ENCODE results near the gene KCNJ1. TPM values are rescaled to one million over a fixed set of nuclear protein-coding genes. Genes with fewer than 3 reads are reported as not detected.

Gene KCNJ1
- total and polyA plus RNA-seq, 9 of the 15 experiments (the other 6 are each of a cell fraction or from before 2014, with no cell fraction given) = not detected

- no peak for FAIRE-seq
- TF ChIP-seq MNT (conservative IDR thresholded peaks at IDR 0.05) (no peak), MIER1 (IDR thresholded peaks at IDR 0.05; ENCODE audit: low read depth) (no peak), MAX (CRISPR knock-in tag; IDR thresholded peaks at IDR 0.05) (no peak), UBTF (IDR thresholded peaks at IDR 0.05; ENCODE audit: borderline replicate concordance in 1 of 2, low read depth in 2 of 2, low read length in 2 of 2) (no peak), TEAD4 (IDR thresholded peaks at IDR 0.05; ENCODE audit: low read length) (no peak), TEAD4 (CRISPR knock-in tag; IDR thresholded peaks at IDR 0.05; ENCODE audit: borderline replicate concordance) (no peak), ZNF239 (CRISPR knock-in tag; IDR thresholded peaks at IDR 0.05) (no peak), BHLHE40 (IDR thresholded peaks at IDR 0.05; ENCODE audit: low read length) (no peak), ZFP30 (CRISPR knock-in tag; IDR thresholded peaks at IDR 0.05; ENCODE audit: borderline replicate concordance) (no peak), KLF10 (CRISPR knock-in tag; IDR thresholded peaks at IDR 0.05) (no peak), ZC3H4 (CRISPR knock-in tag; IDR thresholded peaks at IDR 0.05; ENCODE audit: borderline replicate concordance) (no peak), POLR3G (IDR thresholded peaks at IDR 0.05; ENCODE audit: extremely low read depth, insufficient read length, insufficient replicate concordance) (no peak), RBM14 (IDR thresholded peaks at IDR 0.05; ENCODE audit: borderline replicate concordance, insufficient read depth, low read depth, low read length) (no peak), FOXJ2 (tag; IDR thresholded peaks at IDR 0.05) (no peak), MYC (IDR thresholded peaks at IDR 0.05; ENCODE audit: low read depth, low read length) (no peak), MYC (CRISPR knock-in tag; IDR thresholded peaks at IDR 0.05; ENCODE audit: borderline replicate concordance, low read depth) (no peak), IRF9 (tag; IDR thresholded peaks at IDR 0.05) (no peak), ZSCAN29 (IDR thresholded peaks at IDR 0.05) (no peak), MEIS2 (IDR thresholded peaks at IDR 0.05; ENCODE audit: partially characterized antibody) (no peak)
These were observed 20.1 kb downstream of the KCNJ1 start for GRCh38 chr11:128846985-128847384.

More at GRCh38 chr11:128846985-128847384, 20.1 kb downstream of the KCNJ1 start:
- H3K79me2 ChIP-seq (ENCODE audit: control insufficient read depth, insufficient read depth, low read length) = no peaks in the 10 kb centered on the region
- H3K4me3 ChIP-seq = no peak overlapping the region
- intact Hi-C loops (cut with micrococcal nuclease) = no loop called here
- H3K27ac ChIP-seq (ENCODE audit: extremely low read depth, low read depth, low read length) = no peak overlapping the region
- H3K4me2 ChIP-seq (ENCODE audit: insufficient read depth, low read length) = no peak overlapping the region
- H3K9ac ChIP-seq (ENCODE audit: insufficient read depth in 1 of 2, low read depth in 2 of 2, low read length in 2 of 2) = no peak overlapping the region
- H4K20me1 ChIP-seq (replicated peaks; ENCODE audit: control insufficient read depth, insufficient read depth, low read length) = no peaks in the 10 kb centered on the region
- no peaks in the 10 kb centered on the region for H3K9me3 ChIP-seq (replicated peaks; ENCODE audit: control insufficient read depth, insufficient read depth, low read depth, low read length)
- DNase-seq (ENCODE audit: extremely low read depth in 1 of 4, low spot score in 3 of 4) = no peak
- in situ Hi-C loops (cut with MboI) = loop anchor here (25.0 kb wide), 1 partner anchor 810 kb away; no protein-coding TSS in a partner anchor
- no peaks in the 10 kb centered on the region for H3K36me3 ChIP-seq (ENCODE audit: control insufficient read depth, insufficient read depth, low read length)
- no peaks in the 10 kb centered on the region for H3K4me1 ChIP-seq (replicated peaks in 1 of 2; ENCODE audit: control insufficient read depth in 2 of 2, insufficient read depth in 2 of 2, low read length in 2 of 2)
- H3K9me1 ChIP-seq (ENCODE audit: control insufficient read depth, insufficient read depth, low read length) = no peaks in the 10 kb centered on the region
- ChIA-PET POLR2A (no interaction called here), CTCF (ENCODE audit: low intra/inter-chr PET ratio) (no interaction called here)
- no peak overlapping the region for H2AFZ ChIP-seq (ENCODE audit: low read depth, low read length)
- ATAC-seq = no peak
- 0% methylated on average over 4 of the region's 4 CpGs for WGBS (ENCODE audit: insufficient coverage, low coverage, missing lambda C conversion rate)
- H3K27me3 ChIP-seq (ENCODE audit: control insufficient read depth in 2 of 2, insufficient read depth in 2 of 2, low read length in 2 of 2) = no peaks in the 10 kb centered on the region
- no TSS peak for BruUV-seq (replicated peaks)
